ENCODE results near the gene PSD2. TPM values are rescaled to one million over a fixed set of nuclear protein-coding genes. Genes with fewer than 3 reads are reported as not detected.

PSD2 gene
- total RNA-seq, 2 donors from 2014 or later: 0.09 to 0.13 TPM

DNA sequence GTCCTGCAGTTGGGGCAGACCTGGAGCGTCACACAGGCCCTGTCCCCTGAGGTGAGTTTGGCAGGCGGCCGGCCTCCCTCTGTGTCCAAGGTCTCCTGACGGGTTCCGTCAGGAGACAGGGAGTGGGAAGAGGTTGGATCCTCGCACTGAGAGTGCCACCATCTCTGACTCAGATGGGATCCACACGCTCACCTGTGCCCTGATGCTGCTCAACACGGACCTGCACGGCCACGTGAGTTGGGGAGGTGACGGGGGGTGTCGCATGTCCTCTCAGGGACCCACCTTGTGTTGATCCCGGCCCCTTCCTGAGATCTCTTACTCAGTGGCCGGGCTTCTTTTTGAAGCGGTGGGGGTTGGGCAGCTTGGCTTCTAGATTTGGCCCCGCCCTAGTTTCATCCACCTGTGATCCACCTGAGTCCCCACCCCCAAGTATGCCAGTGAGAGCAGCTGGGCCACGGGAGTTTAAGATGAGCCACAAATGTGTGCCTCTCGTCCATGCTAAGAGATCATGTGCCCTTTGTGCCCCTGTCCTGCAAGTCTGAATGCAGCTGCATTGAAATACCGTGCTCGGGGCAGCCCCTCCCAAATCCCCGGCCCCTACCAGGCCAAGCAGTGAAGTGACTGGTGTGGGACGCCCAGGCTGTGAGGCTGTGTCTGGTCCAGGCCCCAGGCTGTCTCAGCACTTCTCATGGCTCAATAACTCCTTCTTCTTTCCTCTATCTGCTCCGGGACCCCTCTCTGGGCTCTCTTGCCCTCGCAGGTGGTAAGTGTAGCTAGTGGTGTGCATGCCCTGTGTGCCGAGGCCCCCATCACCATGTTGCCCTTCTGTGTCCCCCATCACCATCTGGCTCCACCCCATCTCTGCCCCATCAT, 27.2 kb downstream of the PSD2 start:
- no peak for DNase-seq
- ATAC-seq: no peak
- intact Hi-C loops (cut with DNase I): no loop called here

DNA sequence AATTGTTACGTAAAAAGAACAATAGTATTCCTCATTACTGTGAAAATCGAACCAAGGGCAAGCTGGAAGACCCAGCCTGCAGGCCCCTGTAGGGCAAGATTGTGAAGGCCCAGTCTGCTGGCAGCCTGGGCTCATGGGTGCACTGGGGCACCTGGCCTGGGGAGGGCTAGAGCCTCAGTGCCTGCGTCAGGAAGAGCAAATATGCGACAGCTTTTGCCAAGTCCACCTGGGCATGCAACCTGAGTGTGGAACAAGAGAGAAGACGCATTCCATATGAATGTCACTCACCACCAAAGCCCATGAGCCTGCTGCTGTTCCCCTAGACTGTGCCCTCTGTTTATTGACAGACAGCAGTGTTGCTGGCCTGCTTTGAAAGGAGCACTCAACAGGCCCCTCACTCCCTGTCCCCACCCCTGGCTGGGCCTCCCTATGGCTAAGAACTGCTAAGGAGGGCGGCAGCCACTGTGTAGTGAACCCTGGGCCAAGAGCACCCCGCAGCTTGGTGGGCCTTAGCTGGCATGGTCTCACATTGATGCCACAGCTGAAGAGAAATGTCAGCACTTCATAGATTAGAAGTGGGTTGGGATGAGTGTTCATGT, 28.2 kb downstream of the PSD2 start:
- ATAC-seq: no peak
- no peak for DNase-seq
- intact Hi-C loops (cut with DNase I): no loop called here

DNA sequence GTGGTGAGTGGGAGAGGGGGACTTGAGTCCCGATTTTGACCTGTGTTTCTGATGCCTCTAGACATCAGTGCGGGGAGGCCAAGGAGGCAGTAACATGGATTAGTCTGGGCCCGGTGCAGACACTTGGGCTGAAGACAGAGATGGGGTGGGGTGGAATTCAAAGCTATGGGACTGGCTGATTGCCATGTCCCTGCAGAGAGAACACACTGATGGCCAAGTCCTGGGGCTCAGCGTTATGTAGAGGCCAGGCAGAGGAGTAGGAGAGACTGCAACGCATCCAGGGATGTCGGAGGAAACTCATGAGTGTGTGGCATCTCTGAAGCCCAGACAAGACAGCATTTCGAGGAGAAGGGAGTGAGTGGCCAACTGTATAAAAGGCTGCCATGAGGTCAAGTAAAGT, 30.1 kb downstream of the PSD2 start:
- DNase-seq (no peak), ATAC-seq (no peak)
- intact Hi-C loops (cut with DNase I): no loop called here

DNA sequence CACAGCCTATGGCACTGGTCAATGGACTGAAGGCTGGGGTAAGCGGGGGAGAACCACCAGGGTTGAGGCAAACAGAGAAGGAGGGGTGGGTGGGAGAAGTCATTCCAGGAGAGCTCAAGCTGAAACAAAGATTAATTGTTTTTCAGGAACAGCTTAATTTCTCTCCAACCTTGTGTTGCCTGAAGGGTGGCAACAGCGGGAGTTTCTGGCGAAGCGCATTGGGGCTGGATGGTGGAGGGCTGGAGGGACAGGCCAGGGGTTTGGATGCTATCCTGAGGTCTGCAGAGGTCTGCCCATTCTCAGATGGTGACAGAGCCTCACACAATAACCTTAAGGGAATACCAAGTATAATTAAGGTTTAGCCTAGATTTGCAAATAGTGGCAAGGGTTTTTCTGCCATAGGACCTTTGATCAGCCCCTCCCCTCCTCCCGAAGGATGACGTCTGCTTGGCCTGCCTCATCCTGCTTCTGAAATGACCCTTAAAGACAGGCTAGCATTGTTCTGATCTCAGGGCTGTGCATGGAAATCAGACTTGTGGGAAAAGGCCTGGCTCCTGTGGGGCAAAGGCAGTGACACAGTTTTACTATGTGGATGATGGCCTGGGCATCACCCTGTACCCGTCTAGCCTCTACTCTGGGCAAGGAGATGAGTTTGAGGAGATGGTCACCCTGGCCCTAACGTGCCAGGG, 32.7 kb downstream of the PSD2 start:
- intact Hi-C loops (cut with DNase I): no loop called here
- ATAC-seq (no peak), DNase-seq (peak; percentile 8)

DNA sequence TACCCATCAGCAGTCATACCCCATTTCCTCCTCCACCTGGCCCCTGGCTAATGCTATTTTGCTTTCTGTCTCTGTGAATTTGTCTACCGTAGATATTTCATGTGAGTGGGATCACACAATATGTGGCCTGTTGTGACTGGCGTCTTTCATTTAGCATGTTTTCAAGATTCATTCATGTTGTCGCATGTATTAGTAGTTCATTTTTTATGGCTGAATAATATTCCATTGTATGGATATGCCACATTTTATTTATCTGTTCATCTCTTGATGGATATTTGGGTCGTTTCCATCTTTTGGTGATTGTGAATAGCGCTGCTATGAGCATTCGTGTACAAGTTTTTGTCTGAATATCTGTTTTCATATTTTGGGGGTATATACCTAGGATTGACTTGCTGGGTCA, 33.9 kb downstream of the PSD2 start:
- intact Hi-C loops (cut with DNase I): no loop called here
- no peak for DNase-seq
- no peak for ATAC-seq

DNA sequence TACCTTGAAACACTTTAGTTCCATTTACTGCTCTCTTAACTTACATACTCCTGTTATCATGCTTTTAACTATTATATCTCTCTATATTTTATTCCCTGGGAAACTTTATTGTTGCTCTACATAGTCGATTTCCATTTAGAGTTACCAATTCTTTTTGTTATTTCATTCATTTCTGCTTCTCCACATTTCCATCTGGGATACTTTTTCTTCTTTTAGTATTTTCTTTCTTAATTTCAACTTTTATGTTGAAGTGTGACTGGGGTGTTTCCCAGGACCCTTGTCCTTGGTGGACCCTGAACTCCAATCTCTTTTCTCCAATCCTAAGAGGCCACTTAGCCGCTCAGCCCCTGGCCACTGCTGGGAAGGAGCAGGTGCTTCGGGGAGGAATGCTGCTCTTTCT, 36.0 kb downstream of the PSD2 start:
- peak; percentile 1 for DNase-seq
- ATAC-seq: no peak
- intact Hi-C loops (cut with DNase I): no loop called here

DNA sequence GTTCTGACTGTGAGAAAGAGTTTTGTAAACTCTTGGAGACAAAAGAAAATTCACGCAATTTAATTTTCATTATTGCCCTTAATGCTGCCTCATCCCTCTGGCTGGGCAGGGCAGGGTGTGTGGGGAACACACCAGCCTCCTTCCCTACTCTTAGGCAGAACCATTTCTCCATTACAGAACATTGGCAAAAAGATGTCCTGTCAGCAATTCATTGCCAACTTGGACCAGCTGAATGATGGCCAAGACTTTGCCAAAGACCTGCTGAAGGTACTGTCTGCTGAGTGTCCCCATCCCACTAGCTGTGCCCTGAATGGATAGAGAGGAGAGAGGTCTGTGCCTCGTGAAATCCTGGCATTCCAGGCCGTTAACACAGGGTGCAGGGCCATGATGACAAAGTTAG, 37.9 kb downstream of the PSD2 start:
- ATAC-seq (no peak), DNase-seq (no peak)
- intact Hi-C loops (cut with DNase I): no loop called here

DNA sequence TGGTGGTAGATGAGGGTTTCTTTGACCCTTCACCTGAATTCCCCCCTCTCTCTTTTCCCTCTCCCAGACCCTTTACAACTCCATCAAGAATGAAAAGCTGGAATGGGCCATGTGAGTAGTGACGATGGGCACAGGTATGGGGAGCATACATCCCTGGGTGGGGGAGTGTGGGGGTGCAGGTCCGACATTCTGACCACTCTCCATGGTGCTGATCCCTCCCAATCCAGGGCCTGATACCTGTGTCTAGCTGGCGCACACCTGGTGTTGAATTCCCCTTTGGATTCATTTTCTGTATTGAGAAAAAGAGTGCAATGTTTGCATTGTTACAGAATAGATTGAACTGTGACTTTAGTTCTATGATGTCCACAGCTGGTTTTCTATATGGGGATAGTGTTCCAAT, 40.0 kb downstream of the PSD2 start:
- intact Hi-C loops (cut with DNase I): no loop called here
- ATAC-seq: no peak
- peak; percentile 2 for DNase-seq

DNA sequence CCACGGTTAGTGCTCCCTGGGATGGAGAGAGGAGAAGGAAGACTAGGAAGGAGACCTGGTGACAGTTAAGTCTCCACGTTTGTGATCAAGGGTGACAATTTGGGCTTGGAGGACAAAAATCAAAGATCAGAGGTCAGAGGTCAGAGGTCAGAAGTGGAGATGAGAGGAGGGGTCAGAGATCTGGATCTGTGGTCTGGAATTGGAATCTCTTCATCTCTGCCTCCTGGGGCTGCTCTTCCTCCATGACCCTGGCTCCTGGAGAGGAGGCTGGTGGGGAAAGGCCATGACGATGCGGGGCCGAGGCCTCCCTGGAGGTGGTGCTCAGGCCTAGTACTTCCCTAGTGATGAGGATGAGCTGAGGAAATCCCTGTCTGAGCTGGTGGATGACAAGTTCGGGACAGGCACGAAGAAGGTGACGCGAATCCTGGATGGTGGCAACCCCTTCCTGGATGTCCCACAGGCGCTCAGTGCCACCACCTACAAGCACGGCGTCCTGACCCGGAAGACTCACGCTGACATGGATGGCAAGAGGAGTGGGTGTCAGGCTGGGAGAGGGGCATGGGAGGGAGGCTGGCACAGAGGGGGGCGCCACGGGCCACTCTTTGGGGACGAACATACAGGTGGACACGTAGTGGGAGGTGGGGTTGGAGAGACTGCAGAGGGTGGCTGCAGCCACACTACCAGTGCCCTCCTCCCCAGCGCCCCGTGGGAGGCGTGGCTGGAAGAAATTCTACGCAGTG, 41.0 kb downstream of the PSD2 start:
- intact Hi-C loops (cut with DNase I): no loop called here
- no peak for ATAC-seq

DNA sequence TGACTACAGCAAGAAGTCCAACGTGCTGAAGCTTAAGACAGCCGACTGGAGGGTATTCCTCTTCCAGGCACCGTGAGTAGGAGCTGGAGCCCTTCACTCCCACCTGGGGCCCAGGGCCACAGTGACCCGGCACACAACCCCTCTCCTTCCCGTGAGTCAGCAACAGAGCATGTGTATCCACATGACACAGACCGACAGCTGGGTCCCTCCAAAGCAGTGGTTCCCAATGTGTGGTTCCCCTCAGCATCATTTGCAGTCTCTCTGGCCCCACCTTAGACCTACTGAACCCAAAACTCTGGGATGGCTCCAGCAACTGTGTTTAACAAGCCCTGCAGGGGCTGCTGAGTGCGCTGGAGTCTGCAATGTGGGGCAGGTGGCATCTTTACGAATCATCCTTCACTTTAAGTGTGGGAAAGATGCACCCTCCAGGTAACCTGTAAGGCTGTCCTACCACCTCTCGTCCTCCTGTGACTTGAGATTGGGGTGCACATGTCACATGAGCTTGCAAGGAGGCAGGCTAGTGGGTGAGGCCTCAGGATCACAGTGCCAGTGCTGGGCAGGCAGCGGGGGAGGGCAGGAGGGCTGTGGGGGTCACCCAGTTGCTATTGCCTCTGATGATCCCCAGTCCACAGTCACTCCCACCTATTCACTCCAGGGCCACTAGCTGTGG, 42.2 kb downstream of the PSD2 start:
- DNase-seq (peak; percentile 6), ATAC-seq (no peak)
- intact Hi-C loops (cut with DNase I): no loop called here

More for the DNA sequence above, 41.0 kb downstream of the PSD2 start:
- DNase-seq: no peak

DNA sequence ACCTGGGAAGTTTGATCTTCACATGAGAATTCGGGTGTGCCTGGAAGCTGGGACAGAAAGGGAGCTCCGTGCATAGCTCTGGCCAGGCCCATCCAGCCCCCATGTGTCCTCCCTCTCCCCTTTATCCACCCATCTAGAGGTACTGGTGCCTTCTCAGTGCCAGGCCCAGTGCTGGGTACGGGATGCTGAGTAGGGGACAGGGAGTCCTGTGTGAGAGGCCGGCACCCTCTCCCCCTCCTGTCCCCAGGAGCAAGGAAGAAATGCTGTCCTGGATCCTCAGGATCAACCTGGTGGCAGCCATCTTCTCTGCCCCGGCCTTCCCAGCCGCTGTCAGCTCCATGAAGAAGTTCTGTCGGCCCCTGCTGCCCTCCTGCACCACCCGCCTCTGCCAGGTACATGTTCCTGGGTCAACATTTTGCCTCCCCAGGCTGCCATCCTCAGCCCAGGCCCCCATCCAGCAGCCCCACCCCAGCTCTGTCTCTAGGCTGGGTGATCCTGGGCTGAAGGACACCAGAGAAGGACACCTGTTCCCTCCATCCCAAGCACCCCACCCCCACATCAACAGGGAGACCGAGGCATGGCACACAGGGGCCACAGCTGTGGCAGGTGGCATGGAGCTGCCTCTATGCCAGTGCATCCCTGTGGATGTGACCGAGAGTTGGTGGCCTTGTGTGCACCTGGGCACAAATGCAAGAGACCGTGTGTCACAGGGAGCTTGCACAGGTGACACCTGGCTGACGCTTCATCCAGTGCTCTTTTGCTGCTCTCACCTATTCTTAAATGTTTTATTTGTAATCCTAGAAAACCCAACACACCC, 43.0 kb downstream of the PSD2 start:
- intact Hi-C loops (cut with DNase I): no loop called here
- no peak for ATAC-seq
- no peak for DNase-seq

DNA sequence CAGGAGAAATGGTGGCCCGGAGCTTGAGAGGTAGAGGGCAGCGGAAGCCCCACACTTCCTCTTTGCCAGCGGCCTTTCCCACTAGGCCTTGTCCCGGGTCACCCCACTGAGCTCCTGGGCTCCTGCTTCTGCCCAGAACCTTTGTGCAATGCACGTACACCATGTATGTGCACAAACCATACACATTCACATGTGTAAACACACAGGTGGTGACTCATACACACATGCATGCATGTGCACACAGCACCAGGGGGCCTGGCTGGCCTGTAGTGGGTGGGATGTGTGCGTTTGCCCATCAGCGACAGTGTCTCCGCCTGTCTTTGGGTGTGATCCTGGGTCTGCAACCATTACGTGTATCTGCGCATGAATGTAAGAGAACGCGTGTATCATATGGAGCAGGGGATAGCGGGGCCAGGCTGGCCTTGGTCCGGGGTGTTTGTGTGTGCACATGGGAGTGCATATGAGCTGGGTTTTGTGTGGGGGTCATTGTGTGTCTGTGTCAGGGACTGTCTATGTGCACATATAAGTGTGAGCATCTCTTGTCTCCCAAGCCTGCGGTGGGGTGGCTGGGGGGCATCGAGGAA, 43.7 kb downstream of the PSD2 start:
- ATAC-seq: no peak
- DNase-seq: no peak
- intact Hi-C loops (cut with DNase I): no loop called here

DNA sequence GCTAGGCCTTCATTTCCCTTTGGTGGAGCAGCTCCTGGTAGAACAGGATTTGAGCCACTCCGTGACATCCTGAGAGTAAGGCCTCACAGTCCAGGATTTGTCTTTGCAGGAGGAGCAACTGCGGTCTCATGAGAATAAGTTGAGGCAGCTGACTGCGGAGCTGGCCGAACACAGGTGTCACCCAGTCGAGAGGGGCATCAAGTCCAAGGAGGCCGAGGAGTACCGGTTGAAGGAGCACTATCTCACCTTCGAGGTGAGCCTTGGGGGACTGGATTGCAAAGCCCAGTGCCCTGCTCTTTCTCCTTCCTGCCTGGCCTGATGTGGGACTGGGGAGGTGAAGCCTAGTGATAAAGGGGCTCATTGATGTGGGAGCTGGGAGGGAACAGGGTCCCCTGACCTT, 44.3 kb downstream of the PSD2 start:
- DNase-seq: no peak
- intact Hi-C loops (cut with DNase I): no loop called here

DNA sequence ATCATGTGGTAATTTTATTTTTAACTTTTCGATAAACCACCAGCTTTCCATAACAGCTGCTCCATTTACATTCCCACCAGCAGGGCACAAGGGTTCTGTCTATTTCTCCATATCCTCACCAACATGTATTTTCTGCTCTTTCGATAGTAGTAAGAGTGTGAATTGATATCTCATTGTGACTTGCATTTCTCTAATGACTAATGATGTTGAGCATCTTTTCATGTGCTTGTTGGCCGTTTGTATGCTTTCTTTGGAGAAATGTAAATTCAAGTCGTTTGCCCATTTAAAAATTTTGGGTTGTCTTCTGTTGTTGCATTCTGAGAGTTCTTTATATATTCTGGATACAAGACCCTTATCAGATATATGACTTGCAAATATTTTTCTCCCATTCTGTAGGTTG, 45.9 kb downstream of the PSD2 start:
- ATAC-seq (no peak), DNase-seq (no peak)
- intact Hi-C loops (cut with DNase I): no loop called here

More for the DNA sequence above, 44.3 kb downstream of the PSD2 start:
- no peak for ATAC-seq

DNA sequence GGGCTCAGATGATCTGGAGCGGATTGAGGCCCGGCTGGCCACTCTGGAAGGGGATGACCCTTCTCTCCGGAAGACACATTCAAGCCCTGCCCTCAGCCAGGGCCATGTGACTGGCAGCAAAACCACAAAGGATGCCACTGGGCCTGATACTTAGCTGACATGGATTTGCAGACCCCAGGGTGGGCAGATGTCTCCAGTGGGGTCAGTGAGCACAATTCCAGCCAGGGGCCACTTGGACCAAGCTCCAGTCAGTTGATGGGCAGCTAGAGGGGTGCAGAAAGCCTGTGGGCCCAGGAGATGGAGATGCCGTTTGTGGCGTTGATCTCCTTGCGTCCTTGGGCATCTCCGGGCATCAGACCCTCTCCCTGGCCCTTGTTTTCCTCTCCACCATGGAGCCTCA, 46.7 kb downstream of the PSD2 start:
- intact Hi-C loops (cut with DNase I): no loop called here
- ATAC-seq (no peak), DNase-seq (peak; percentile 0)

DNA sequence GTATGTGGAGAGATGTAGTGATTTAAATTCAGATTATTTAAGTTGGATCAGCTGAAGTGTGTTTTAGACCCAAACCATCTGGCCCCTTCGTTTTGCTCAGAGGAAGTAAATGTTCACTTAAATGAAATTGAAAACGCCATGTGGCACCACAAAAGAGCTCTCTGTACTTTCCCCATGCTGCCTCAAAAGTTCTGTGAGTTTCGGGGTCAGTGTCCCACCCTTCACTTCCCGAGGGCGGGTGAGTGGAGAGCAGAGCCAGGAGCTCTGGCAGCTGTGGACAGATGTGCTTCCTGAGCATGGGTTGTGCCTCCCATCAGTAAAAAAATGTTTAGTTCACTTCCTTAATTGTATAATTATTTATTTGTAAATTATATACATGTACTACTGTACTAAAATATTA, 48.4 kb downstream of the PSD2 start:
- DNase-seq: peak; percentile 3
- ATAC-seq: no peak
- intact Hi-C loops (cut with DNase I): loop anchor here in 1 of 2 donors (1.0 kb wide), 1 partner anchor 57 kb away; no protein-coding TSS in a partner anchor

DNA sequence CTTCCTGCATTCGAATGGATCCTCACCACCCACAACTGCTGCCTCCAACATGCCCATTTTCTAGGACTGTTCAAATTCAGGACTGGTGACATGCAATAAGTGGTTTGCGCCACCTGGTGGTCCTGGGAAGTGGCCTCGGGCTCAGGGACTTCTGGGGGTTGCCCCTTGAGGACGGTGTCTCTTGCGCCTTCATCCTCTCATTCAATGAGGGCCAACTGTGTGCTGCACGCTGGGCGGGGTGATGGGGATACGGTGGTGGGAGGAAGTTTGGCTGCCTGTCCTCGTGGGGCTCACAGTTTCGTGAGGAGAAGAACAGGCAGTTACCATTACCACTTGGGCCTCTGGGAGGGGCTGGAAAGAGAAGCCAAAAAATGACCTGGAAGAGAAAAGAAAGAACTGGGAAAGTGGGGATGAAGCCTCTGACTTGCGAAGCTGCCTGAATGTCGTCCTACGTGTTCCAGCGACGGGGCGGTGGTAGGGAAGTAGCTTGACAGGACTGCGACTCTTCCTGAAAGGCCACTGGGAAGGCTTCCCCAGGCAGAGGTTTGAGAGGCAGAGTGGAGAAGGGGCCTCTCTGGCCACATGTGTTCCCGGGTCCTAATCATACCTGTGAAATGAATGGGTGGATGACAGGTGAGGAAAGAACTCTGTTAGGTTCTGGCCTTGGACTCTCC, 49.0 kb downstream of the PSD2 start:
- ATAC-seq: peak in 1 of 2 donors; percentile 20
- DNase-seq: peak; percentile 84
- intact Hi-C loops (cut with DNase I): loop anchor here (1.0 to 5.0 kb wide), 2 partner anchors 52 to 57 kb away; no protein-coding TSS in a partner anchor
